Kidney tubule cell (primary cell): ENCODE data around the gene MICAL2.
A peak's percentile ranks its signal among the peaks of the same experiment; 100 is the strongest.

ENCODE experiments used
- DNase-seq: peaks from one replicate; pipeline ENCODE4 v3.0.0-alpha.2; 2018; ENCODE audit warnings: low spot score

The MICAL2 gene

GRCh38 chr11:12189543-12190235, 79.3 kb downstream of the MICAL2 start:
- DNase-seq = no peak

- no peak for DNase-seq
These were observed 80.1 kb downstream of the MICAL2 start for GRCh38 chr11:12190511-12190910.

GRCh38 chr11:12192794-12193514, 82.6 kb downstream of the MICAL2 start:
- DNase-seq = no peak

GRCh38 chr11:12193515-12194336, 83.3 kb downstream of the MICAL2 start:
- no peak for DNase-seq

GRCh38 chr11:12195768-12196167, 85.4 kb downstream of the MICAL2 start:
- no peak for DNase-seq

- DNase-seq = no peak
These were observed 85.9 kb downstream of the MICAL2 start for GRCh38 chr11:12196308-12196707.

DNA sequence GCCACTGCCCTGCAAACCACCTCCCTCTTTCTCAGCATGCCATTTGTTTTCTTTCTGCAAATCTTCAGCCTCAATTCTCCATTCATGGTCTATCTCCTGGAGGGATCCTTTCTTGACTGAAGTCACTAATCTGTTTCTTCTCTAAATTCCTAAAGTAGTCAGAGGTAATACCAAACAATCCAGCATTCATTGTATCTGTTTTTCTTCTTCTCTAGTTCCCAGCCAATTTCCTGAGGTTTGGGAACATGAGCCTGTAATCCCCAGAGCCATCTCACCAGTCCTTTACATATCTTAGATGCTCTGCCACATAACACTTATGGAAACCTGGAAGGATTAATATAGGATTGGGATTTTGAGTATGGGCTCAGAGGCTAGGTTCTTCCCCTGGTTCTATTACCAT, 86.5 kb downstream of the MICAL2 start:
- DNase-seq = no peak

DNA sequence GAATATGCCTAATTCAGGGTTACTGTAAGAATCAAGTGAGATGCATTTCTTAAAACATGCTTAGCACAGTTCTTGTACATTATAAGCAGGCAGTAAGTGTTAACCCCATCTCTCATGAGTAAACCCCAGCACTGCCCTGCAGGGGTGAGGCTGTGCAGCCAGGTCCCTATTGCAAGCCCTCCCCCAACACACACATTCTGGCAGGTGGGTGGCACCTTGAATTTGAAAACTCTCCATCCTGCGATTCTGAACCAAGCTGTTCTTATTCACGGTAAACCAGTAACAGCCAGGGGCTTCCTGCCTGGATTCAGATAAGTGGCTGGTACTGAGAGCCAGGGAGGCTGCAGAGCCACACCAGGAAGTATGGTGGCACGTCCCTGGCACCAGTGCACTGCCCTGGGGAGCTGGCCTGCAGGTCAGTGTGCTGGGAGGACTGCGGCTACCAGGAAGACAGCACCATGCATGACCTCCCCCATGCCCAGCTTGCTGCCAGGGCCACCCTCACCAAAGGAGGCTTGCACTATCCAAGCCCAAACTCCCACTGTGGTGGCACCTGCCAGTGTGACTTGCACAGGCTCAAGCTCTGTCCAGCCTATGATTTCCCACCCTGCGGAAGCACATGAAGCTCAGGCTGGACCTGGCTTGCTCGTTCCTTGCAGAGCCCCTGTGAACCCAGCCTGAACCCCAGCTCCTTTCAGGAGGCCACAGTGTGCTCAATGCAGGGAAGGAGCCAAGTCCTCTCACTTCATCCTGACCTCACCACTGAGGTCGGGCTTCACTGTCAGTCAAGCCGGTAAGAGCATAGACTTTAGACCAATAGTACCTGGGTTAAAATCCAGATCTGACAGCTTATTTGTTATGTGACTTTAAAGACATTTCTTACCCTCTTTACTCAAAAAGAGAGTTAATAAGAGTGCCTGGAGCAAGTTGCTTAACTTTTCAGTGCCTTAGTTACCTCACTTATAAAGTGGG, 88.1 kb downstream of the MICAL2 start:
- DNase-seq = no peak

DNA sequence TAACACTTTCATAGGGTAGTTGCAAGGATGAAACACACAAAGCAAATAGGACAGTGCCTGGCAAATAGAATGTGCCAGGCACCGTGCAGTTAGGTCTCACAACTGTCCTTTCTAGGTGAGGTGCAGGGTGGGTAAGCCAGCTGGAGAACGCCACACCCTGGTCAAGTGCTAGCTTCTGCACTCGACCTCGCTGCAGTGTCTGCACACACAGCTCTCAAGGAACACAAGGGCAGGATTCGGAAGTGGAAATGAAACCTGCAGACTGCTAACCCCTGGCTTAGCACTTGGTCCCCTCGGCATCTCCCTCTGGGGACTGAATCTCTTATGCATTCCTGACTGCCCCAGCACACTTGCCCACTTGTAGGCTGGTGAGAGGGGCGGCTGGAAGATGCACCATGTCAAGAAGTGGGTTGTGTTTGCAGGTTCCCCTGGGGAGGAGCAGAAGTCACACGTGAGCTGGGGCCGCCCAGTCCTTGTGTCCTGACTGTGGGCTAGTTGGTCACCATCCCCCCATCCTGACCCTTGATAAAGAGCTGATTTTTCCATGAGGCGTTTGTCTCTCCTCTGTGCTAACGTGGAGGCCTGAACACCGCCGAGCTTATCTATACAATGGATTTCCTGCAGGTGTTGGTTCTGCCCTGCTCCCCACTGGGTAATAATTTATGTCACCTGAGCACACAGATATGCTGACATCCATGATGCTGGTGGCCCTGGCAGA, 89.0 kb downstream of the MICAL2 start:
- DNase-seq = no peak

GRCh38 chr11:12200279-12200990, 90.0 kb downstream of the MICAL2 start:
- DNase-seq = peak; percentile 46

DNA sequence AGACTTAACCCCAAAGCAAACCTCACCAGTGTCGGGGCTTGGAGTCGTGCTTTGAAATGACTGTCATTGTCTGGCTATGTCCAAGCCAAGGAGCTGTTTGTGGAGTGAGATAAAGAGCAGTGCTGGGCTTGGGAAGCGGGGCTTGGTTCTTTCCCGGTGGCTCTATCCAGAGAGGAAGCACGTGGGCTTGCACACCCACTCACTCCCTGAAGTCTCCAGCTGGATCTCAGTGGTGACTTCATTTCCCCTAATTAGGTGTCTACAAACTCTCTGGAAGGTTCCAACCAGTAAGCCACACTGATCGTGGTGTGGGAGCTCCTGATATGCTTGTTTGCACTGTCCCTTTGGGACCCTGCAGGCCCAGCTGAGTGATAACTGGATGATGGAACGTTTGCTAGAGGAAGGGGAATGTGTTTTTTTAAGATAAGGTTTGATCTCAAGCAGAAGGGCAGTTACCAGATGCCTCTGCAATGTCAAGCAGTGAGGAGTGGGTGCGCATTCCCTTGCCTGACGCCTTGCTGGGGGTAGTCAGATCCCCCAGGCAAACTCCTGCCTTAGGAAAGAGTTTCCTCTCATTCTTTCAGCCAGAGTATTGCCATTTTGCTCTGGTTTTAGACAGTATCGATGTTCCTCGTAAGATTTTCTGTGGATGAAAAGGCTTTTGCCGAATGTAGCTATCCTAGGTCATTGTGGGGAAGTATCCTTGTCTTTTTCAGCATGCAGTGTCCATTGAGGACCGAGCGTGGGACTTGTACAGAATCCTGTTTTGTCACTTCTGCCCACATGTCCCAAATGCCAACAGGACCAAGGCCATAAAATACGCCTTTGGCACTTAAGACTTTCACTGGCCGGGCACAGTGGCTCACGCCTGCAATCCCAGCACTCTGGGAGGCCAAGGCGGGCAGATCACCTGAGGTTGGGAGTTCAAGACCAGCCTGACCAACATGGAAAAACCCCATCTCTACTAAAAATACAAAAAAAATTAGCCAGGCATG, 90.9 kb downstream of the MICAL2 start:
- peak; percentile 46 for DNase-seq

- DNase-seq = no peak
These were observed 92.4 kb downstream of the MICAL2 start for GRCh38 chr11:12202661-12203310.

GRCh38 chr11:12204506-12204905, 94.1 kb downstream of the MICAL2 start:
- DNase-seq = no peak

DNA sequence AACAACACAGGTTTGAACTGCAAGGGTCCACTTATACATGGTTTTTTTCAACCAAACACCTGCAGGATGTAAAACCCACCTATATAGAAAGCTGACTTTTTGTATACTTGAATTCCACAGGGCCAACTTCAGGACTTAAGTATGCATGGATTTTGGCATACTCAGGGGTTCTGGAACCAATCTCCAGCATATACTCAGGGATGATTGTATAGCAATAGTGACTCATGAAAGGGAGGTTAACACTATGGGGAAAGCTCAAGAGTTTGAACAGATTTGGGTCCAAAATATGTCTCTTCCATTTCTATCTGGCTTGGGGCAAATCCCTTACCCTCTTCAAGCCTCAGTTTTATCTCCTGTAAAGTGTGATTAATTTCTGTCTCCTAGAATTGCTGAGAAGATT, 94.9 kb downstream of the MICAL2 start:
- no peak for DNase-seq

- DNase-seq = peak; percentile 70
These were observed 96.1 kb downstream of the MICAL2 start for GRCh38 chr11:12206529-12206928.

DNA sequence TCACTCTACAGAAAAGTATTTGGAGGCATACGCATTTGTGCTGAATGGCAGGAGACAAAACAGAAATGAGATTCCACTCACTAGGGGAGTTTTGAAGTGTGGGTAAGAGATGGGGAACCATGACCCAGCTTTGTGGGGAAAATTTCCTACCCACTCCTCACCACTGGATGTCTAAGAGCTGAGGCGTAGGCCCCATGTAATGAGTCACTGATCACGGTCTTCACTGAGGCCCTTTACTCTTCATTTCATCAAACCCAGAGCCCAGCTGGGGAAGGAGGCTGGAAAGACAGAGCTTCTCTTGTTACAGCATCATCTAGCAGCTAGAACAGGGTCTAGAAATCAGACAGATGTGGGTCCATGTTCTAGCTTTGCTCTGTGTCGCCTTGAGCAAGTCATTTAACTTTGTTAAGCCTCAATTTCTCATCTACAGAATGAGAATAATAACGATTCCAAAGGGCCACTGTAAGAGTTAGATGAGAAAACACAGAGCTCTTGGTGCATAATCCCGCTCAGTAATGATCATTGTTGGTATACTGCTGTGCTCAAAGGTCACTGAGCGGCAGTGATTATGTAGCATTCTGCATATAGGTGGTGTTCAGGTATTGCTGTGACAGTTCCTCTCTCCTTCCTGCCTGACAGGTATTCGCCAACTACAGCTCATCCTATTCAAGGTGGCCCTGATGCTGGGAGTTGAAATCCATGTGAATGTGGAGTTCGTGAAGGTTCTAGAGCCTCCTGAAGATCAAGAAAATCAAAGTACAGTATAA, 97.2 kb downstream of the MICAL2 start:
- peak; percentile 74 for DNase-seq

DNA sequence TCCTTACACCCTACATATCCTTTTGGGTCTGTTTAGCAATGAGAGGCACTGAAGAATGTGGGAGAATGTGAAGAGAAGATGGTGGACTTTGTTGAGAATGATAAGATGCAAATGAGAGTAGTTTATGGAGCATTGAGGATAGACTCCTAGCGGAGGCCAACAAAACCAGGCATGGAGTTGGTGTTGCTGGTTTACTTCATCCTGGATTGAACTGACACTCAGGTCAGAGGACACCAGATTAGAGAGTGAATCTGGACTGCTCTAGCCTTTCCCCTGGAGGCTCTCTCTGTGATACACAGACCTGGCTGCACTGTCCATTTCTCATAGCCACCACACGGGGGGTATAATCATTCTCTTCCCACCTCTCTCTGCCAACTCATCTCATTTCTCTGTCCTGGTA, 98.7 kb downstream of the MICAL2 start:
- no peak for DNase-seq

GRCh38 chr11:12210200-12210599, 99.8 kb downstream of the MICAL2 start:
- DNase-seq = no peak
